ENCODE data around the gene PRM3. TPM values are rescaled to one million over a fixed set of nuclear protein-coding genes. Genes with fewer than 3 reads are reported as not detected.
A peak's percentile ranks its signal among the peaks of the same experiment; 100 is the strongest.

Gene PRM3
- total and polyA plus RNA-seq, 2 donors (not counting 1 experiment from before 2014, with no cell fraction given): not detected

GRCh38 chr16:11297492-11298142, 24.2 kb upstream of the PRM3 start:
- no peaks in the 10 kb centered on the region for H3K9me3 ChIP-seq (ENCODE audit: control extremely low read depth in 1 of 3, control insufficient read depth in 2 of 3, insufficient read depth in 1 of 3, low read length in 2 of 3)
- ChIA-PET CTCF (interaction anchor here (0.6 to 4.3 kb wide), 35 partner anchors 11 to 384 kb away, joined by 3 to 136 read pairs (median 4); partner anchors contain the start of genes DEXI, PRM2, RMI2 and SOCS1), POLR2A (interaction anchor here (0.6 to 4.5 kb wide), 22 partner anchors 12 to 532 kb away, joined by 3 to 118 read pairs (median 4); partner anchors contain the start of gene SOCS1)
- H3K27ac ChIP-seq (ENCODE audit: low read length in 2 of 2): peak overlapping the region; percentile 67 to 73
- H3K36me3 ChIP-seq (replicated peaks in 1 of 2; ENCODE audit: control extremely low read depth in 1 of 2, control insufficient read depth in 1 of 2, extremely low read depth in 1 of 2, insufficient read depth in 2 of 2, low read length in 1 of 2): no peaks in the 10 kb centered on the region
- H3K27me3 Mint-ChIP-seq: no peaks in the 10 kb centered on the region
- peaks cover 0 to 4% (median 0%) of the 10 kb centered on the region in 4 experiments for H3K27me3 ChIP-seq (replicated peaks in 1 of 4; ENCODE audit: control extremely low read depth in 1 of 4, control insufficient read depth in 3 of 4, insufficient read depth in 4 of 4, low read length in 3 of 4)
- 0% methylated on average over 16 of the region's 19 CpGs for WGBS (ENCODE audit: insufficient coverage)
- no peaks in the 10 kb centered on the region for H4K20me1 ChIP-seq (ENCODE audit: control insufficient read depth, insufficient read depth, low read length, poor library complexity, severe bottlenecking)
- peak overlapping the region in 4 of 5 experiments; percentile 0 to 41 (median 25) for H3K4me3 ChIP-seq (ENCODE audit: control extremely low read depth in 1 of 5, extremely low read depth in 1 of 5, insufficient read depth in 1 of 5, low read depth in 2 of 5, low read length in 4 of 5)
- intact Hi-C loops (cut with micrococcal nuclease): loop anchor here (1.0 to 2.0 kb wide), 7 partner anchors 14 to 73 kb away; partner anchors contain the start of genes RMI2 and SOCS1
- TF ChIP-seq CTCF (IDR thresholded peaks at IDR 0.05): peak; percentile 35
- no peak for TF ChIP-seq EZH2 (IDR thresholded peaks at IDR 0.05; ENCODE audit: borderline replicate concordance, insufficient read depth, low read depth, low read length, poor library complexity, severe bottlenecking)
- ATAC-seq (ENCODE audit: low read depth) (peak; percentile 97), DNase-seq (peak; percentile 95)
- peaks cover 61 to 66% of the 10 kb centered on the region in 2 donors for H3K4me1 ChIP-seq (ENCODE audit: control insufficient read depth in 2 of 2, insufficient read depth in 2 of 2, low read length in 2 of 2)
- peak overlapping the region; percentile 76 for H3K4me2 ChIP-seq (replicated peaks; ENCODE audit: low read depth, low read length, poor library complexity, severe bottlenecking)
- peak overlapping the region; percentile 67 for H3K4me3 Mint-ChIP-seq
- H3K27ac Mint-ChIP-seq: peak overlapping the region; percentile 93
- H3K9ac ChIP-seq (ENCODE audit: low read length): peak overlapping the region; percentile 45
- H3K9me3 Mint-ChIP-seq (ENCODE audit: insufficient read depth): no peaks in the 10 kb centered on the region
- no peaks in the 10 kb centered on the region for H3K79me2 ChIP-seq (ENCODE audit: control insufficient read depth, insufficient read depth, low read length)
- H2AFZ ChIP-seq (ENCODE audit: insufficient read depth, low read depth, low read length, poor library complexity, severe bottlenecking): peak overlapping the region; percentile 48
- H3K4me1 Mint-ChIP-seq: peaks cover 71% of the 10 kb centered on the region

Data from B cell (primary cell).